ENCODE measurements around the gene PRDM16.
"Not testable (repeated sequence)": the region's sequence is repeated elsewhere in the genome, so short reads cannot be mapped to it uniquely, and the experiment has no call there.

Gene PRDM16

GRCh38 chr1:3084726-3085125, 15.7 kb downstream of the PRDM16 start:
- no peak for FAIRE-seq

- FAIRE-seq = no peak
These were observed 16.7 kb downstream of the PRDM16 start for GRCh38 chr1:3085721-3086120.

- no peak for FAIRE-seq
These were observed 17.4 kb downstream of the PRDM16 start for GRCh38 chr1:3086272-3086974.

- FAIRE-seq = no peak
These were observed 18.0 kb downstream of the PRDM16 start for GRCh38 chr1:3087049-3087448.

DNA sequence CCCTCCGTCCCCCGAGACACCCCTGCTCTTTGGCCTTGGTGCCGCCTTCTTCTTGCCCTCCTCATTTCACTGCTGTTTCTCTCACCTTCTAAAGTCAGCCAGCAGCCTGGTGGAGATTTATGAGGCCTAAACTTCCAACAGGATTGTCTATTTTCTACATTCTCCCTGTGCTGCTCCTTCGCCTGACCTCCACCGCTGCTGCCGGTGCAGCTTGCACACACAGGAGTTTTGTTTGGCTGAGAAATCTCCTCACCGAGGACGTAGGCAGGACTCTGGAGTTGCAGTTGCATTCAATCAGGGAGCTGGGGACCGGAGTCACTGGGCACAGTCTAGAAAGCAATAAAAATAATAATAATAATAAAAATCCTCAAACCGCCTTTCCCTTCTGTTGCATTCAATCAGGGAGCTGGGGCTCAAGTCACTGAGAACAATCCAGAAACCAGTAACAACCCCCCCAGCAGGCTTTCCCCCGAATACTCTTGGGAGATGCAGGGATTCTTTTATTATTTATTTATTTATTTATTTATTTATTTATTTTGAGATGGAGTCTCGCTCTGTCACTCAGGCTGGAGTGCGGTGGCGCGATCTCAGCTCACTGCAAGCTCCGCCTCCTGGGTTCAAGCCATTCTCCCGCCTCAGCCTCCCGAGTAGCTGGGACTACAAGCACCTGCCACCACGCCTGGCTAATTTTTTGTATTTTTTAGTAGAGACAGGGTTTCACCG, 19.1 kb downstream of the PRDM16 start:
- not testable (repeated sequence) for FAIRE-seq

- no peak for FAIRE-seq
These were observed 20.5 kb downstream of the PRDM16 start for GRCh38 chr1:3089490-3089889.

- FAIRE-seq = no peak
These were observed 22.3 kb downstream of the PRDM16 start for GRCh38 chr1:3091334-3091733.

DNA sequence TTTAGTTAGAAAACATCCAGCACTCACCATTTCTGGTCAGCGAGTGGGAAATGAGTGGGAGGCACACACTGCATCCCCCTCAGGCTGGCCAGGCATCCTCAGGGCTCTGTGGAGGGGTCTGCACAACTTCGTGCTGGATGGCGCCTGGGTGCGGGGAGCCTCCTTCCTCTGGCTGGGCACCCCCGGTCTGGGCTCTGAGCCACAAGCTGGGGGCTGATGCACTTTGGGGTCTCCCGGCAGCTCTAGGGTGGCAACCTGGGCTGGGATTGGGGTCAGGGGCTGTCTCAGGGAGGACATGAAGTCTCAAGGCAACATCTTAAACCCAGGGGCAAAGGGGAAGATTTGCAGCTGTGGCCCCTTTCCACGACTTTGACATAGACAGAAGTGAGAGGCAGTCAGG, 23.5 kb downstream of the PRDM16 start:
- FAIRE-seq = no peak

- FAIRE-seq = no peak
These were observed 25.1 kb downstream of the PRDM16 start for GRCh38 chr1:3093898-3094626.

DNA sequence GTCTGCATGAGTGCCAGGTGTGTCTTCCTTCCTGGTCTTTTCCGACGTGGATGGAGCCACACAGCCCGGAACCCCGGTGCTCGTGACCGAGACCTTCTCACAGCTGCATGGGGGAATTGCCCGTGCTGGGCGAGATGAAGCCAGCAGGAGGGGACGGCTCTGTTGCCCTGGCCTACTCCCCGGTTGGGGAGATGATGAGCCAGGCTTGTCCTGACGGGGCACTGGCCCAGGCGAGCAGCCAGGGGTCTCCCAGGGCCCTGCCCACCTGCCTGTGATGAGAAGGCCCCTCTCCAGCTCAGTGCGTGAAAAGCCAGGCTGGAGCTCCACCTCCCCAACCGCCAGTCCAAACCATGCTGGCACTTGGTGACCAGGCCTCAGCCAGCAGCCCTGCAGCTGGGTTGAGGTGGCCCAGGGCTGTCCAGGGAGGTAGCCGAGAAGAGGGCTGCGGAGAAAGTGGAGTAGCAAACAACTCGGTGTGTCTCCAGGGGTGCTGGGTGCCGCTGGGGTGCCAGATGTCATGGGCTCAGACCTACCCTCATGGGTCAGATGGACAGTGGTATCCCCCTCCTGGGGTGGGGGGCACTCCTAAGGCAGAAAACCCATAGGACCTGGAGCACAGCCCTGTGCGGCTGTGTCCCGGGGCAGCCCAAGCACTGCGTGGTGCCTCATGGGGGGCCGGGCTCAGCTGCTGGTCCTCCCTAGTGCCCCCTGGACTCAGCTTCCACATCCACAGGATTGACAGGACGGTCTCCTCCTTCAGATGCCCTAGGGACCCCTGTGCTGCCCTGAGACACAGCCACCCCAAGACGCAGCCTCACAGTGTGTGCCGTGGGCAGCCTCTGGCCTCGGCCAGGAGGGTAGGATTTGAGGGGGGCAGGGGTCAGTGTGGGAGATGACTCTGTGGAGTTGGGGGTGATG, 26.1 kb downstream of the PRDM16 start:
- FAIRE-seq = no peak

- FAIRE-seq = no peak
These were observed 27.3 kb downstream of the PRDM16 start for GRCh38 chr1:3096345-3096744.

DNA sequence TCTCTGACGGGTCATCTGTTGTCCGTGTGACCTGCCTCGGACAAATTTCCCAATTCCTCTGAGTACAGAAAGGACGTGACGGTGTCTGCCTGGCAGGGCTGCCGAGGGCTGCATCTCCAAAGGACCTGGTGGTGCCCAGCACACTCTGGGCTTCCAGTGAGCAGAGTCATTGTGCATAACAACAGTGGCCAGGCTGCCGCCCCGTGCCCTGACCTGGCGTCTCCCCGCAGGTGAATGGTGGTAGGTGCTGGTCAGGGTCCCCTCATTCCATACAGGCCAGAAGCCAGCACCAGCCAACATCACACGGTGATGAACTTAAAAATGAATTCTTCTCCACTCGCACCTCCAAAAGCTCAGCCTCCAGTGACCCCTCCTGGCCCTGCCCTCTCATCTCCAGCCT, 28.2 kb downstream of the PRDM16 start:
- no peak for FAIRE-seq

GRCh38 chr1:3097861-3098260, 28.9 kb downstream of the PRDM16 start:
- no peak for FAIRE-seq

GRCh38 chr1:3099861-3100260, 30.9 kb downstream of the PRDM16 start:
- FAIRE-seq = no peak

DNA sequence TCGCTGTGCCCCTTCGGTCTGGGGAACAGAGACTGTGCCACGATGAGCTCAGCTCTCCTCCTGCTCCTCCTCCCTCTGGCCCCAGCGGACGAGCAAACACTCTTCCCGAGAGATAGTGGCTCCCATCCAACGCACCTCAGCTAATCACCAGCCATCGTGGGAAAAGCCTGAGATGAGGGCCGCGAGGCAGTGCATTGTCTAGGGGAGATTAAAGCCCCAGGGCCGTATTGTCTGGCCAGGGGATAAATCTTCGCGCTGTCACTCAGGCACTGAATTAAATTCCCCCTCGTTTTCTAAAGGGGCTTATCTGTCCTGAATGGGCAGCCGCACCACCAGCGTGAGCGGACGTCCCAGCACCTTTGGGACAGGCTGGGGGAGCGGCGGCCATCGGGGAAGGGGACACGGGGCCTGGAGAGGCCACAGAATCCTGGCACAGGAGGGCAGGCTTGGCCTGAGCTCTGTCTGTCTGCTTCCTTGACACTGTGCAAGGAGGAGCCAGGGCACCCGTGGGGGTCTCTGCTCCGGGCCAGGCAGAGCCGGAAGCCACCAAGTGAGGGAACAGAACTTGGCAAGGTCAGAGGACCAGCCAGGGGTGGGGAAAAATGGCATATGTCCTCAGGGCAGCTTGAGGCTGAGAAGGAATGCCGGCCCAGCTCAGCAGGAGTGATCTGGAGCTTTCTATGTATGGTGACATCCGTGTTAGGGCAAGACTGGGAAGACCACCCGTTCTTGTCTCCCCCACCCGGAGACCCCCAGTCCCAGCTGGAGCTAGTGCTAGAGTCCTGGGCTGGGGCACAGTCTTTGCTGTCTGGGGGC, 32.3 kb downstream of the PRDM16 start:
- FAIRE-seq = no peak

DNA sequence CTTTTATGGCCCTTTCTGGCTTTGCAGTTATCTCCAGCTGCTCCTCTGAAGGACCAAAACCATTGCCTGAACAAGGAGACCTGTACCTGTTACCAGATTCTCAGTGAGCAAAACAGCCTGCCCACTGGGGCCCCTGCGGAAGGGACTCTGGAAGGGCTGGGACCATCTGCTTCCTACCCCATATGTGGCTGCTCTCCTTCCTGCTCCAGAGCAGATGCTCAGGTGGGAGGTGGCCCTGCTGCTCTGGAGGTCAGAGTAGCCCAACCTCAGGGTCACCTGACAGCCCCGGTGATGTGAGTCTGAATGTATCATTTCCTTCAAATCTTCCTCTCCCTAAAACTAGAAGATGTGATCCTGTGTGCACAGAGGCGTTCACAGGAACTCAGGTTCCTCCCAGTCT, 33.6 kb downstream of the PRDM16 start:
- no peak for FAIRE-seq

- FAIRE-seq = no peak
These were observed 35.1 kb downstream of the PRDM16 start for GRCh38 chr1:3103967-3104677.

DNA sequence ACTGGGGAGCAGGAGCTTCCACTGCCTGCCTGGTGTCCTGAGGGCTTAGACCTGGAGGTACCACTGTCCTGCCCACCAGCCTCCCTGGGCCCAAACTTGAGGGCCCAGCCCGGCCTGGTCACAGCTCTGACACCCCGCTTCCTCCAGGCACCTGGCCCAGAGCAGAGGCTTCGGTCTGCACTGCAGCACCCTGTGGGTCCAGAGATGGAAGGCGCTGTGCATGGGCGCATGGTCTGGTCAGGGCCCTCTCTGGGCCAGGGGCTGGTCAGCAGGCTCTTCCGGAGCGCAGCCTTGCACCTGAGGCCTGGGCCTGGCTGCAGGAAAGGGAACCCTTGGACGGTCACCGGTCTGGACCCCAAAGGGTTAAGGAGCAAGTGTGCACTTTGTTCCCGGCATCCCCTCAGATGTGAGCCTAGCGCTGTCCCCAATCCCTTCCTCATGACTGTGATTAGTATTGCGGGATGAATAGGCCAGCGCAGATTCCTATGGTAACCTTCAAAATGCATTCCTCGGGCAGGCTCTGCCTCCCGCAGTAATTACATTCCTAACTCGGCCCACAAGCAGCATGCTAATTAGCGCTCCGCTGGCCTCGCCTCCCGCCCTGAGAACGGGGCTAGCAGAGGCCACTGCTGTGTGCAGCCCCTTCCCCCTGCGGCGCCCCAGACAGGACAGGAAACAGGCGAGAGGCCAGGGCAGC, 36.3 kb downstream of the PRDM16 start:
- FAIRE-seq = no peak

DNA sequence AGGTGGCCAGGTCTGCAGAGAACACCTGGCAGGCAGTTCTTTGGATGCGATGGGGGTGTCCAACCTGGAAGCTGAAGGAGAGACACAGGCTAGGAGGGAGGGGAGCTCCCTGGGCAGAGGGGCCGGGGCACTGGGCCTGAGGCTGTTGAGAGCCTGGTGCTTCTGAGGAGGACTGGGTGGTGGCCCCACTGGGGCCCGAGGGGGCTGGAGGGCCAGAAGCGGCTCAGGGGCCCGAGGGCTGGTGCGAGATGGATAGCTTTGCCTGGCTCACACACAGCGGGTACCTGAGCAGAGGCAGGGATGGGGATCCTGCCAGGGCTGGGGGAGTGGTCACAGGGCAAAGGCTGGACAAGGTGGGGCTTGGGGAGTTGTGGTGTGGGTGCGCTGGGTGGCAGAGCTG, 37.2 kb downstream of the PRDM16 start:
- no peak for FAIRE-seq

GRCh38 chr1:3107201-3107600, 38.2 kb downstream of the PRDM16 start:
- FAIRE-seq = no peak

DNA sequence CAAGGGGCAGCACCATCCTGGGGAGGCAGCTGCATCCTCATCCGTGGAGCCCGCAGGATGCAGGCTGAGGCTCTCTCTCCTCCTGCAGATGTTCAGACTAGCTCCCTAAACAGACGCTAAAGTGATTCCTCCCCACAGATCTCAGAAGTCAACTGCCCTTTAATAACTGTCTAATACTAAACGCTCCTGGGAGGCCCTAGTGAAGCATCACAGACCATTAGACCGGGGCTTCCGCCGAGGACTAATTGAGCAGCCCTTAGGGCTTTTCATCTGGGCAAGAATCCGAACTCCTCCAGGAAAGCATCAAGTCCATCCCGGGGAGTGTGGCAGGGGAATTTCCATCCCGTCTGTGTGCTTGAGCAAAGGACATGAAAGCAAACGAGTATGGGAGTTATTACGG, 40.4 kb downstream of the PRDM16 start:
- FAIRE-seq = no peak

Measured in TTC549 (cell line).